B cell (primary cell): ENCODE results near the gene APOD. TPM values are rescaled to one million over a fixed set of nuclear protein-coding genes. Genes with fewer than 3 reads are reported as not detected.

Experiments used
- ATAC-seq: fragments of 200-7000 bp; cut with Tn5 transposase; one replicate; pipeline ENCODE4 v1.10.0; 2021; ENCODE audit warnings: low read depth, mild to moderate bottlenecking, moderate number of reproducible peaks, moderate library complexity
- CTCF ChIA-PET: fragments of 350-600 bp; sonication (Branson Sonifier 250); formaldehyde crosslinking; loops from one replicate; lab custom pipeline; 2021; ENCODE audit warnings: antibody characterized with exemption, inconsistent platforms; lab: Charles Lee
- POLR2A ChIA-PET: fragments of 350-600 bp; sonication (Branson Sonifier 250); formaldehyde crosslinking; loops from one replicate; lab custom pipeline; 2021; ENCODE audit warnings: antibody characterized with exemption; lab: Charles Lee
- DNase-seq: peaks from one replicate; pipeline ENCODE4 v3.0.0; 2013
- H2AFZ ChIP-seq: 2 replicates; pipeline ENCODE4 v1.6.1; 2012; ENCODE audit warnings: mild to moderate bottlenecking, low read depth, low read length; ENCODE audit not compliant: insufficient read depth, poor library complexity, severe bottlenecking
- H3K27ac ChIP-seq, 2 donors: 1 replicate in 1 of 2; 2 replicates in 1 of 2; pipeline ENCODE4 v1.5.1; 2012 to 2013; ENCODE audit warnings: low read length in 2 of 2, mild to moderate bottlenecking in 2 of 2, moderate library complexity in 1 of 2
- H3K27me3 ChIP-seq, 4 experiments: fragments of 200-600 bp in 1 of 4; sonication (generic) in 1 of 4; replicated peaks in 1 of 4; 1 replicate in 2 of 4; 2 replicates in 2 of 4; pipeline versions ENCODE4 v1.6.1 to v1.7.0; 2013 to 2016; ENCODE audit warnings: low read length in 3 of 4, mild to moderate bottlenecking in 2 of 4, mixed read lengths in 1 of 4, moderate library complexity in 1 of 4; ENCODE audit not compliant: insufficient read depth in 4 of 4, control insufficient read depth in 3 of 4; ENCODE audit errors: control extremely low read depth in 1 of 4
- H3K36me3 ChIP-seq, 2 experiments: replicated peaks in 1 of 2; 1 replicate in 1 of 2; 2 replicates in 1 of 2; pipeline versions ENCODE4 v1.6.1 to v1.7.1; 2013; ENCODE audit warnings: low read length in 1 of 2; ENCODE audit not compliant: insufficient read depth in 2 of 2, control insufficient read depth in 1 of 2; ENCODE audit errors: control extremely low read depth in 1 of 2, extremely low read depth in 1 of 2
- H3K4me1 ChIP-seq, 2 donors: fragments of 200-600 bp in 1 of 2; sonication (generic) in 1 of 2; 1 replicate in 1 of 2; 2 replicates in 1 of 2; pipeline versions ENCODE4 v1.5.1 to v1.6.1; 2013 to 2017; ENCODE audit warnings: low read length in 2 of 2; ENCODE audit not compliant: control insufficient read depth in 2 of 2, insufficient read depth in 2 of 2
- H3K4me2 ChIP-seq: replicated peaks from 2 replicates; pipeline ENCODE3; 2012; ENCODE audit warnings: mild to moderate bottlenecking, low read depth, low read length; ENCODE audit not compliant: poor library complexity, severe bottlenecking
- H3K4me3 ChIP-seq, 5 experiments: fragments of 200-600 bp in 1 of 5; sonication (generic) in 1 of 5; 1 replicate in 3 of 5; 2 replicates in 2 of 5; pipeline versions ENCODE4 v1.5.1 to v1.7.0; 2011 to 2016; ENCODE audit warnings: low read length in 4 of 5, mild to moderate bottlenecking in 4 of 5, low read depth in 2 of 5, control low read depth in 1 of 5, moderate library complexity in 1 of 5; ENCODE audit not compliant: insufficient read depth in 1 of 5; ENCODE audit errors: control extremely low read depth in 1 of 5, extremely low read depth in 1 of 5
- H3K79me2 ChIP-seq: fragments of 200-600 bp; sonication (generic); one replicate; pipeline ENCODE4 v1.6.0; 2016; ENCODE audit warnings: low read length; ENCODE audit not compliant: control insufficient read depth, insufficient read depth
- H3K9ac ChIP-seq: fragments of 200-600 bp; sonication (generic); 2 replicates; pipeline ENCODE4 v1.6.1; 2017; ENCODE audit warnings: mild to moderate bottlenecking, low read length, moderate library complexity
- H3K9me3 ChIP-seq, 3 donors: one replicate each; pipeline versions ENCODE4 v1.6.1 to v1.7.1; 2013; ENCODE audit warnings: low read length in 2 of 3; ENCODE audit not compliant: control insufficient read depth in 2 of 3, insufficient read depth in 1 of 3; ENCODE audit errors: control extremely low read depth in 1 of 3
- H4K20me1 ChIP-seq: 2 replicates; pipeline ENCODE4 v1.6.0; 2012; ENCODE audit warnings: mild to moderate bottlenecking, low read length; ENCODE audit not compliant: insufficient read depth, control insufficient read depth, poor library complexity, severe bottlenecking
- H3K27ac Mint-ChIP-seq: one replicate; pipeline ENCODE4 v1.8.0; 2021; ENCODE audit warnings: mixed read lengths
- H3K27me3 Mint-ChIP-seq: one replicate; pipeline ENCODE4 v1.8.0; 2021; ENCODE audit warnings: mixed read lengths
- H3K4me1 Mint-ChIP-seq: one replicate; pipeline ENCODE4 v1.8.0; 2021; ENCODE audit warnings: mixed read lengths
- H3K4me3 Mint-ChIP-seq: one replicate; pipeline ENCODE4 v1.8.0; 2021; ENCODE audit warnings: mixed read lengths
- H3K9me3 Mint-ChIP-seq: one replicate; pipeline ENCODE4 v1.8.0; 2022; ENCODE audit warnings: mixed read lengths; ENCODE audit not compliant: insufficient read depth
- CTCF ChIP-seq: fragments of 200-600 bp; IDR thresholded peaks from one replicate; pipeline ENCODE4 v1.8.0; 2022; ENCODE audit warnings: antibody characterized with exemption, mild to moderate bottlenecking
- EZH2 ChIP-seq: IDR thresholded peaks from 2 replicates; pipeline ENCODE4 v1.6.1; 2012; ENCODE audit warnings: borderline replicate concordance, low read depth, mild to moderate bottlenecking, moderate library complexity, low read length; ENCODE audit not compliant: insufficient read depth, poor library complexity, severe bottlenecking
- WGBS: methylation state at CpG from one replicate; pipeline ENCODE4 v1.1.5; 2013; ENCODE audit warnings: missing lambda C conversion rate; ENCODE audit not compliant: insufficient coverage; 5-methylcytosine and 5-hydroxymethylcytosine counted together
- intact Hi-C: fragments of 100-400 bp; cut with micrococcal nuclease; formaldehyde crosslinking; loops from one replicate; pipeline ENCODE4 v1.10.0; 2022
- polyA plus RNA-seq: library from polyadenylated mRNA; depleted of rRNA; stranded (reverse); fragments of >200 nt; gene quantifications from 2 replicates; pipeline ENCODE4 v1.2.3, GENCODE V29; 2012
- total RNA-seq, 2 donors: library from RNA; stranded (reverse); fragments of 120-200 nt in 1 of 2; gene quantifications; 1 replicate in 1 of 2; 2 replicates in 1 of 2; pipeline versions ENCODE4 v1.2.3 to v1.2.4, GENCODE V29; 2013 to 2022

Gene APOD
- total and polyA plus RNA-seq, 2 donors (not counting 1 experiment from before 2014, with no cell fraction given) = 0.59 TPM; not detected in 1

GRCh38 chr3:195542316-195542697, 41.4 kb downstream of the APOD start:
- Histone ChIP-seq H3K9me3 (no peaks in the 10 kb centered on the region), H3K4me1 (peaks cover 63 to 67% of the 10 kb centered on the region in 2 donors), H3K36me3 (no peaks in the 10 kb centered on the region), H3K4me3 (peak overlapping the region; percentile 75 to 95 (median 93)), H3K27ac (peak overlapping the region; percentile 96 to 98), H3K9ac (peak overlapping the region; percentile 97), H4K20me1 (peaks cover 45% of the 10 kb centered on the region), H2AFZ (peak overlapping the region; percentile 78), H3K79me2 (peaks cover 58% of the 10 kb centered on the region), H3K27me3 (no peaks in the 10 kb centered on the region), H3K4me2 (peak overlapping the region; percentile 80)
- H3K9me3 Mint-ChIP-seq = no peaks in the 10 kb centered on the region
- no CpG with 5 or more reads among the region's 5 CpGs for WGBS
- no peaks in the 10 kb centered on the region for H3K27me3 Mint-ChIP-seq
- POLR2A ChIA-PET = interaction anchor here (0.6 to 2.0 kb wide), 8 partner anchors 20 to 854 kb away, joined by 3 to 19 read pairs (median 4); partner anchors contain the start of genes ACAP2 and XXYLT1
- DNase-seq (peak; percentile 71), ATAC-seq (no peak)
- H3K27ac Mint-ChIP-seq = peak overlapping the region; percentile 96
- H3K4me1 Mint-ChIP-seq = peaks cover 80% of the 10 kb centered on the region
- CTCF ChIA-PET = interaction anchor here (0.8 to 5.3 kb wide), 7 partner anchors 8 to 871 kb away, joined by 3 to 30 read pairs (median 3); partner anchors contain the start of gene XXYLT1
- intact Hi-C loops = loop anchor here (2.0 to 5.0 kb wide), 3 partner anchors 855 to 1056 kb away; partner anchors contain the start of genes ATP13A3, FAM43A and LSG1
- H3K4me3 Mint-ChIP-seq = peak overlapping the region; percentile 97
- TF ChIP-seq EZH2 (no peak), CTCF (no peak)

DNA sequence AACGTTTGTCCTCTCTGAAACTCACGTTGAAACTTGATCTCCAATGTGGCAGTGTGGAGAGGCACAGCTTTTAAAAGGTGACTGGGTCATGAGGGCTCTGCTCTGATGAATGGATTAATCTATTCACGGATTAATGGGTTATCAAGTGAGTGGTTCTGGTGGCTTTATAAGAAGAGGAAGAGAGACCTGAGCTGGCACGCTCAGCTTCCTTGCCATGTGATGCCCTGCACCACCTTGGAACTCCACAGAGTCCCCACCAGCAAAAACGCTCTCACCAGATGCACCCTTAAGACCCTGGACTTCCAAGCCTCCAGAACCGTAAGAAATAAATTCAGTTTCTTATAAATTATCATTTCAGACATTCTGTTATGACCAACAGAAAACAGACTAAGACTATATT, 43.2 kb downstream of the APOD start:
- Histone ChIP-seq H3K4me3 (peak overlapping the region in 2 of 5 experiments; percentile 93 to 94), H3K4me2 (peak overlapping the region; percentile 80), H4K20me1 (peaks cover 56% of the 10 kb centered on the region), H3K9me3 (no peaks in the 10 kb centered on the region), H3K36me3 (peaks cover 0 to 6% of the 10 kb centered on the region in 2 experiments), H2AFZ (no peak overlapping the region), H3K4me1 (peaks cover 49 to 57% of the 10 kb centered on the region in 2 donors), H3K79me2 (peaks cover 75% of the 10 kb centered on the region), H3K9ac (peak overlapping the region; percentile 40), H3K27me3 (no peaks in the 10 kb centered on the region), H3K27ac (peak overlapping the region in 1 of 2 donors; percentile 96)
- CTCF ChIA-PET = no interaction called here
- 12% methylated on average over 4 of the region's 6 CpGs for WGBS
- POLR2A ChIA-PET = interaction anchor here (0.6 to 0.8 kb wide), 3 partner anchors 30 to 640 kb away, joined by 3 to 7 read pairs (median 5); no protein-coding TSS in a partner anchor
- Mint-ChIP-seq H3K4me3 (peak overlapping the region; percentile 97), H3K9me3 (no peaks in the 10 kb centered on the region), H3K27ac (peak overlapping the region; percentile 66), H3K4me1 (peaks cover 73% of the 10 kb centered on the region), H3K27me3 (no peaks in the 10 kb centered on the region)
- ATAC-seq (no peak), DNase-seq (peak; percentile 64)
- no peak for TF ChIP-seq CTCF
- TF ChIP-seq EZH2 = no peak
- intact Hi-C loops = loop anchor here (5.0 kb wide), 2 partner anchors 853 to 868 kb away; partner anchors contain the start of genes FAM43A and LSG1
